Gastroesophageal sphincter (tissue), 4 donors: ENCODE data around the gene FCHO1. TPM values are rescaled to one million over a fixed set of nuclear protein-coding genes. Genes with fewer than 3 reads are reported as not detected.
A peak's percentile ranks its signal among the peaks of the same experiment; 100 is the strongest.

Experiments
- ATAC-seq: fragments of 150-250 bp; one replicate; pipeline ENCODE4 v1.9.1; 2016; ENCODE audit warnings: mild to moderate bottlenecking, moderate library complexity
- H3K27ac ChIP-seq, 4 donors: fragments of 200-600 bp; sonication (generic) in 3 of 4; 1 replicate in 3 of 4; 2 replicates in 1 of 4; pipeline ENCODE4 v1.5.1; 2016 to 2019
- H3K27me3 ChIP-seq: fragments of 200-600 bp; sonication (generic); one replicate; pipeline ENCODE4 v1.5.1; 2019
- H3K36me3 ChIP-seq, 2 donors: fragments of 200-600 bp; sonication (generic); one replicate each; pipeline ENCODE4 v1.5.1; 2019; ENCODE audit warnings: control low read depth in 1 of 2
- H3K4me1 ChIP-seq, 3 donors: fragments of 200-600 bp; sonication (generic); 1 replicate in 2 of 3; 2 replicates in 1 of 3; pipeline ENCODE4 v1.5.1; 2016 to 2019; ENCODE audit warnings: control low read depth in 2 of 3
- H3K4me3 ChIP-seq, 2 donors: fragments of 200-600 bp; sonication (generic); one replicate each; pipeline ENCODE4 v1.5.1; 2019; ENCODE audit warnings: mild to moderate bottlenecking in 1 of 2, moderate library complexity in 1 of 2
- H3K9me3 ChIP-seq, 3 donors: fragments of 200-600 bp; sonication (generic); one replicate each; pipeline ENCODE4 v1.5.1; 2017 to 2019; ENCODE audit warnings: control low read depth in 2 of 3
- CTCF ChIP-seq, 4 experiments: fragments of 200-600 bp in 2 of 4; fragments of 450-650 bp in 2 of 4; sonication (generic) in 1 of 4; IDR thresholded peaks; one replicate each; pipeline ENCODE4 v1.5.1; 2017 to 2019; ENCODE audit warnings: antibody characterized with exemption in 4 of 4, mild to moderate bottlenecking in 2 of 4, moderate library complexity in 2 of 4
- EP300 ChIP-seq: sonication (generic); formaldehyde crosslinking; IDR thresholded peaks from one replicate; pipeline ENCODE4 v1.6.1; 2017; ENCODE audit warnings: antibody characterized with exemption, mild to moderate bottlenecking
- POLR2A ChIP-seq, 2 donors: fragments of 450-650 bp; IDR thresholded peaks; one replicate each; pipeline ENCODE4 v1.6.1; 2017; ENCODE audit warnings: antibody characterized with exemption in 2 of 2, mild to moderate bottlenecking in 2 of 2, moderate library complexity in 1 of 2
- POLR2AphosphoS5 ChIP-seq: sonication (generic); formaldehyde crosslinking; IDR thresholded peaks from one replicate; pipeline ENCODE4 v1.6.1; 2017; ENCODE audit warnings: antibody characterized with exemption
- WGBS, 2 donors: methylation state at CpG; one replicate each; pipeline ENCODE4 v1.1.5; 2018; ENCODE audit warnings: low coverage in 1 of 2; 5-methylcytosine and 5-hydroxymethylcytosine counted together
- total RNA-seq, 4 donors: library from RNA; depleted of rRNA; stranded (reverse); fragments of >200 nt; gene quantifications; one replicate each; pipeline ENCODE4 v1.1.0, GENCODE V29; 2016

FCHO1 gene
- total RNA-seq, 4 donors from 2014 or later: 1.1 to 4.1 (median 3.2) TPM

GRCh38 chr19:17741456-17741855, 9.8 kb upstream of the FCHO1 start:
- Histone ChIP-seq H3K36me3 (peaks cover 0 to 18% of the 10 kb centered on the region in 2 donors), H3K9me3 (no peaks in the 10 kb centered on the region), H3K27ac (no peak overlapping the region), H3K27me3 (no peaks in the 10 kb centered on the region), H3K4me3 (no peak overlapping the region), H3K4me1 (no peaks in the 10 kb centered on the region)
- WGBS, 2 donors: 76 to 94% methylated on average over 2 of the region's 2 CpGs
- no peak for ATAC-seq
- TF ChIP-seq EP300 (no peak), POLR2A (IDR thresholded peaks at IDR 0.05) (no peak), CTCF (IDR thresholded peaks at IDR 0.05) (no peak), POLR2AphosphoS5 (no peak)

DNA sequence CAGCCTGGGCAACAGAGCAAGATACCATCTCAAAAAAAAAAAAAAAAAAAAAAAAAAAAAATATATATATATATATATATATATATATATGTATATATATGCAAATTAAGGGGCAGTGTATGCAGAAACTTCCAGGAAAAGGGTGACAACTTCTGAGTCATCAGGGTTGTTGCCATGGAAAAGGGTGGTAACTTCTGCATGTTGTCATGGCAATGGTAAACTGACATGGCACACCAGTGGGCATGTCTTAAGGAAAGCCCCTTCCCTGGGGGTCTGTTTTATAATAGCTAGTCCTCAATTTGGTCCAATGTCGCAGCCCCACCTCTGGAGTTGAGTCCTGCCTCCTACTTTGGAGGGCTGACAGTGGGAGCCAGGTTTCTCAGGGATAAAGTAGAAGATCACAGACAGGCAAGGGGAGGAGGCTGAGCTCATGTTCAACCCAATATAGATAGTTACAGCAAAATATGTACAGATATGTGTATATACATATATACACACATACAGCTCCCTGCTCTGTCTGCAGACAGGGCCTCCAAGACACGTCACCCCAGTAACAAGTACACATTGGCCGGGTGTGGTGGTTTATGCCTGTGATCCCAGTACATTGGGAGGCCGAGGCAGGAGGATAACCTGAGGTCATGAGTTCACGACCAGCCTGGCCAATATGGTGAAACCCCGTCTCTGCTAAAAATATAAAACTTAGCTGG, 7.2 kb upstream of the FCHO1 start:
- Histone ChIP-seq H3K36me3 (no peaks in the 10 kb centered on the region), H3K27ac (no peak overlapping the region), H3K4me3 (no peak overlapping the region), H3K4me1 (peaks cover 0 to 17% (median 0%) of the 10 kb centered on the region in 3 donors), H3K27me3 (no peaks in the 10 kb centered on the region), H3K9me3 (no peaks in the 10 kb centered on the region)
- ATAC-seq: no peak
- TF ChIP-seq CTCF (IDR thresholded peaks at IDR 0.05) (no peak), POLR2AphosphoS5 (no peak), EP300 (no peak)
- WGBS, 2 donors: 53 to 92% methylated on average over 3 of the region's 6 CpGs

GRCh38 chr19:17747205-17748098, 3.8 kb upstream of the FCHO1 start:
- TF ChIP-seq CTCF (IDR thresholded peaks at IDR 0.05): peak in 1 of 4 experiments; percentile 6
- TF ChIP-seq EP300: no peak
- H3K4me1 ChIP-seq: peaks cover 0 to 17% (median 0%) of the 10 kb centered on the region in 3 donors
- no peaks in the 10 kb centered on the region for H3K9me3 ChIP-seq
- 6 to 17% methylated on average over 7 to 14 of the region's 75 CpGs for WGBS, 2 donors
- peak overlapping the region in 1 of 4 donors; percentile 43 for H3K27ac ChIP-seq
- H3K4me3 ChIP-seq: peak overlapping the region; percentile 16 to 54
- H3K27me3 ChIP-seq: no peaks in the 10 kb centered on the region
- no peaks in the 10 kb centered on the region for H3K36me3 ChIP-seq
- peak; percentile 99 for ATAC-seq

GRCh38 chr19:17748884-17749638, 2.2 kb upstream of the FCHO1 start:
- H3K9me3 ChIP-seq: no peaks in the 10 kb centered on the region
- peaks cover 0 to 17% (median 0%) of the 10 kb centered on the region in 3 donors for H3K4me1 ChIP-seq
- no peak for TF ChIP-seq EP300
- no peak for TF ChIP-seq POLR2AphosphoS5
- TF ChIP-seq POLR2A (IDR thresholded peaks at IDR 0.05): no peak
- no peak for TF ChIP-seq CTCF (IDR thresholded peaks at IDR 0.05)
- H3K36me3 ChIP-seq: no peaks in the 10 kb centered on the region
- no peaks in the 10 kb centered on the region for H3K27me3 ChIP-seq
- H3K4me3 ChIP-seq: no peak overlapping the region
- H3K27ac ChIP-seq: no peak overlapping the region
- ATAC-seq: no peak
- 0% methylated on average over 1 of the region's 6 CpGs for WGBS, 2 donors
